G401.6 (cell line): ENCODE measurements around the gene SKIDA1.
"Not testable (repeated sequence)": the region's sequence is repeated elsewhere in the genome, so short reads cannot be mapped to it uniquely, and the experiment has no call there.

Experiments
- FAIRE-seq: peaks from 2 replicates; lab custom pipeline; 2012; peaks lifted over from hg19 to GRCh38; lab: Jason Lieb, UNC

SKIDA1 gene

GRCh38 chr10:21525367-21526187 lies at the start of gene SKIDA1:
Gene SKIDA1, minus strand, starts transcription at chr10:21525682. Its CDS starts 7,860 bp downstream, at chr10:21517822.
- FAIRE-seq = peak; percentile 98

GRCh38 chr10:21574514-21574913 lies 49.0 kb upstream of the SKIDA1 start:
- not testable (repeated sequence) for FAIRE-seq

GRCh38 chr10:21572578-21572977 lies 47.1 kb upstream of the SKIDA1 start:
- no peak for FAIRE-seq

- FAIRE-seq = no peak
These were observed 45.5 kb upstream of the SKIDA1 start for GRCh38 chr10:21570761-21571521.

GRCh38 chr10:21558984-21559383 lies 33.5 kb upstream of the SKIDA1 start:
- not testable (repeated sequence) for FAIRE-seq

- FAIRE-seq = no peak
These were observed 31.0 kb upstream of the SKIDA1 start for GRCh38 chr10:21556527-21556926.

- FAIRE-seq = no peak
These were observed 27.2 kb upstream of the SKIDA1 start for GRCh38 chr10:21552638-21553037.

- no peak for FAIRE-seq
These were observed 21.8 kb upstream of the SKIDA1 start for GRCh38 chr10:21547246-21547645.

GRCh38 chr10:21540701-21541100 lies 15.2 kb upstream of the SKIDA1 start:
- FAIRE-seq = not testable (repeated sequence)

GRCh38 chr10:21536874-21537273 lies 11.4 kb upstream of the SKIDA1 start:
- FAIRE-seq = no peak

GRCh38 chr10:21535976-21536375 lies 10.5 kb upstream of the SKIDA1 start:
- FAIRE-seq = not testable (repeated sequence)

- FAIRE-seq = no peak
These were observed 10.0 kb upstream of the SKIDA1 start for GRCh38 chr10:21535494-21535965.

- no peak for FAIRE-seq
These were observed 9.4 kb upstream of the SKIDA1 start for GRCh38 chr10:21534604-21535493.

- FAIRE-seq = no peak
These were observed 8.8 kb upstream of the SKIDA1 start for GRCh38 chr10:21534280-21534586.

- peak; percentile 27 for FAIRE-seq
These were observed 8.2 kb upstream of the SKIDA1 start, which contains the start of gene MLLT10 for GRCh38 chr10:21533467-21534279. Gene MLLT10, plus strand, starts transcription at chr10:21534232. Its CDS starts 413 bp downstream, at chr10:21534645.

GRCh38 chr10:21532694-21533466 lies 7.4 kb upstream of the SKIDA1 start:
- no peak for FAIRE-seq

GRCh38 chr10:21531164-21531563 lies 5.7 kb upstream of the SKIDA1 start:
- no peak for FAIRE-seq

GRCh38 chr10:21530641-21531040 lies 5.2 kb upstream of the SKIDA1 start:
- FAIRE-seq = no peak

- FAIRE-seq = no peak
These were observed 4.7 kb upstream of the SKIDA1 start for GRCh38 chr10:21530168-21530567.
